A549 (cell line): ENCODE measurements around the gene CCP110. TPM values are rescaled to one million over a fixed set of nuclear protein-coding genes. Genes with fewer than 3 reads are reported as not detected.

Experiments
- ATAC-seq, 2 experiments: fragments of 200-7000 bp in 1 of 2; fragments of >200 bp in 1 of 2; cut with Nextera tagmentation in 1 of 2; cut with Tn5 transposase in 1 of 2; 3 replicates each; pipeline versions ENCODE4 v1.8.0 to v1.9.1; 2018 to 2020; ENCODE audit warnings: mild to moderate bottlenecking in 1 of 2, moderate library complexity in 1 of 2
- CTCF ChIA-PET: fragments of 300-600 bp; sonication (Branson Sonifier 250); formaldehyde crosslinking; extraction: SDS; loops from one replicate; lab custom pipeline; 2021; ENCODE audit warnings: antibody characterized with exemption, inconsistent platforms; lab: Yijun Ruan, JAX
- POLR2A ChIA-PET: fragments of 350-600 bp; formaldehyde crosslinking; extraction: SDS; loops from one replicate; lab custom pipeline; 2021; ENCODE audit warnings: antibody characterized with exemption, inconsistent platforms; lab: Yijun Ruan, JAX
- DNase-seq, 2 experiments: peaks; one replicate each; pipeline versions ENCODE4 v3.0.0 to v3.0.0-alpha.2; 2011 to 2016; ENCODE audit warnings: low read depth in 1 of 2, low spot score in 1 of 2
- FAIRE-seq: peaks from 2 replicates; lab custom pipeline; 2011; peaks lifted over from hg19 to GRCh38; lab: Jason Lieb, UNC
- H3K27ac ChIP-seq, 2 experiments: fragments of >200 bp; sonication (Bioruptor Twin); formaldehyde crosslinking; 3 replicates each; pipeline ENCODE4 v1.5.1; 2016 to 2017
- H3K4me1 ChIP-seq: fragments of >200 bp; sonication (Bioruptor Twin); formaldehyde crosslinking; 3 replicates; pipeline ENCODE4 v1.6.1; 2016
- H3K4me2 ChIP-seq: fragments of >200 bp; sonication (Bioruptor Twin); formaldehyde crosslinking; 3 replicates; pipeline ENCODE4 v1.6.1; 2016
- H3K4me3 ChIP-seq: fragments of >200 bp; sonication (Bioruptor Twin); formaldehyde crosslinking; 3 replicates; pipeline ENCODE4 v1.5.1; 2016
- H3K9me3 ChIP-seq: fragments of >200 bp; sonication (Bioruptor Twin); formaldehyde crosslinking; 3 replicates; pipeline ENCODE4 v1.6.1; 2016
- ATOH8 ChIP-seq: fragments of 250-450 bp; sonication (Bioruptor Pico); IDR thresholded peaks from 2 replicates; pipeline ENCODE4 v1.5.0; 2020; ENCODE audit warnings: low read depth, mild to moderate bottlenecking, moderate library complexity
- BCL3 ChIP-seq: fragments of >200 bp; sonication (Bioruptor Twin); formaldehyde crosslinking; IDR thresholded peaks from 3 replicates; pipeline ENCODE4 v1.6.1; 2016
- BHLHE40 ChIP-seq: IDR thresholded peaks from 2 replicates; pipeline ENCODE4 v1.6.1; 2012; ENCODE audit warnings: low read depth, low read length, inconsistent platforms
- CBX2 ChIP-seq: fragments of 200-600 bp; sonication (generic); IDR thresholded peaks from 2 replicates; pipeline ENCODE4 v1.6.1; 2016; ENCODE audit warnings: low read depth, mild to moderate bottlenecking, borderline replicate concordance
- CBX8 ChIP-seq: fragments of 200-600 bp; sonication (generic); IDR thresholded peaks from 2 replicates; pipeline ENCODE4 v1.6.1; 2016
- CEBPB ChIP-seq, 2 experiments: fragments of >200 bp in 1 of 2; sonication (Bioruptor Twin) in 1 of 2; formaldehyde crosslinking in 1 of 2; IDR thresholded peaks; 2 replicates each; pipeline ENCODE4 v1.6.1; 2012 to 2016
- FOSL2 ChIP-seq, 2 experiments: fragments of 450-650 bp in 1 of 2; fragments of >200 bp in 1 of 2; sonication (Bioruptor Twin) in 1 of 2; formaldehyde crosslinking; IDR thresholded peaks; 2 replicates each; pipeline versions ENCODE4 v1.5.0 to v1.6.1; 2016 to 2020; ENCODE audit warnings: mild to moderate bottlenecking in 1 of 2, moderate library complexity in 1 of 2
- GATA3 ChIP-seq: IDR thresholded peaks from 2 replicates; pipeline ENCODE4 v1.6.1; 2012; ENCODE audit warnings: borderline replicate concordance
- HDAC2 ChIP-seq: fragments of 200-600 bp; sonication (generic); IDR thresholded peaks from 2 replicates; pipeline ENCODE4 v1.6.1; 2016
- HEYL ChIP-seq: fragments of 250-450 bp; sonication (Bioruptor Pico); IDR thresholded peaks from 2 replicates; pipeline ENCODE4 v1.8.0; 2021; ENCODE audit warnings: mild to moderate bottlenecking, moderate library complexity
- HMGXB4 ChIP-seq: fragments of 250-450 bp; sonication (Bioruptor Pico); IDR thresholded peaks from 2 replicates; pipeline ENCODE4 v1.5.0; 2021; ENCODE audit warnings: mild to moderate bottlenecking, moderate library complexity, borderline replicate concordance
- HOXB5 ChIP-seq: fragments of 250-450 bp; sonication (Bioruptor Pico); IDR thresholded peaks from 2 replicates; pipeline ENCODE4 v1.5.0; 2020; ENCODE audit warnings: mild to moderate bottlenecking, moderate library complexity
- JUN ChIP-seq, 2 experiments: fragments of >200 bp; sonication (Bioruptor Twin); formaldehyde crosslinking; IDR thresholded peaks; 2 replicates in 1 of 2; 3 replicates in 1 of 2; pipeline ENCODE4 v1.6.1; 2016 to 2017
- MAFK ChIP-seq: fragments of 450-650 bp; IDR thresholded peaks from 2 replicates; pipeline ENCODE4 v1.6.1; 2014; ENCODE audit not compliant: partially characterized antibody
- MAX ChIP-seq: IDR thresholded peaks from 2 replicates; pipeline ENCODE4 v1.6.1; 2012
- MAZ ChIP-seq: fragments of 150-350 bp; IDR thresholded peaks from 2 replicates; pipeline ENCODE4 v1.6.1; 2014; ENCODE audit warnings: antibody characterized with exemption, low read depth, low read length, borderline replicate concordance
- MYC ChIP-seq: IDR thresholded peaks from 2 replicates; pipeline ENCODE4 v1.6.1; 2012; ENCODE audit warnings: mild to moderate bottlenecking, inconsistent platforms, low read length, improper control_type of control experiment, borderline replicate concordance
- NFE2L2 ChIP-seq: fragments of 150-350 bp; conservative IDR thresholded peaks from 2 replicates; pipeline ENCODE4 v1.6.1; 2014; ENCODE audit warnings: low read length
- NR3C1 ChIP-seq: fragments of >200 bp; sonication (Bioruptor Twin); formaldehyde crosslinking; IDR thresholded peaks from 3 replicates; pipeline ENCODE4 v1.6.1; 2017
- PHF8 ChIP-seq: fragments of 200-600 bp; sonication (generic); IDR thresholded peaks from 2 replicates; pipeline ENCODE4 v1.6.1; 2016; ENCODE audit warnings: low read depth, mild to moderate bottlenecking, antibody characterized with exemption, moderate library complexity, borderline replicate concordance
- POLR2AphosphoS2 ChIP-seq: conservative IDR thresholded peaks from 2 replicates; pipeline ENCODE4 v1.6.1; 2012; ENCODE audit warnings: low read length, improper control_type of control experiment, inconsistent platforms
- RFX5 ChIP-seq: fragments of 450-650 bp; IDR thresholded peaks from 2 replicates; pipeline ENCODE4 v1.7.1; 2014; ENCODE audit warnings: antibody characterized with exemption, mild to moderate bottlenecking, moderate library complexity
- SREBF2 ChIP-seq: fragments of 450-650 bp; IDR thresholded peaks from 2 replicates; pipeline ENCODE4 v1.6.1; 2014; ENCODE audit warnings: mild to moderate bottlenecking, moderate library complexity
- TFCP2L1 ChIP-seq: fragments of 250-450 bp; sonication (Bioruptor Pico); IDR thresholded peaks from 2 replicates; pipeline ENCODE4 v1.5.0; 2021; ENCODE audit warnings: mild to moderate bottlenecking
- TP53 ChIP-seq: fragments of 250-450 bp; sonication (Bioruptor Pico); IDR thresholded peaks from 2 replicates; pipeline ENCODE4 v1.5.0; 2021; ENCODE audit warnings: mild to moderate bottlenecking, moderate library complexity
- ZC3H11A ChIP-seq: fragments of 450-650 bp; IDR thresholded peaks from 2 replicates; pipeline ENCODE4 v1.6.1; 2014; ENCODE audit warnings: antibody characterized with exemption, mild to moderate bottlenecking
- ZFP36 ChIP-seq: fragments of 450-650 bp; IDR thresholded peaks from 2 replicates; pipeline ENCODE4 v1.6.1; 2014; ENCODE audit warnings: borderline replicate concordance; ENCODE audit not compliant: partially characterized antibody
- ZNF302 ChIP-seq: fragments of 250-450 bp; sonication (Bioruptor Pico); IDR thresholded peaks from 2 replicates; pipeline ENCODE4 v1.9.0; 2021; ENCODE audit warnings: inconsistent platforms, mild to moderate bottlenecking, moderate library complexity
- ZSCAN20 ChIP-seq: fragments of 250-450 bp; sonication (Bioruptor Pico); IDR thresholded peaks from 2 replicates; pipeline ENCODE4 v1.8.0; 2022; ENCODE audit warnings: mild to moderate bottlenecking, moderate library complexity
- WGBS: methylation state at CpG from one replicate; pipeline ENCODE4 v1.1.6; 2017; ENCODE audit errors: missing lambda C conversion rate; 5-methylcytosine and 5-hydroxymethylcytosine counted together
- polyA plus RNA-seq, 4 experiments: library from polyadenylated mRNA; depleted of rRNA in 3 of 4; stranded (reverse); fragments of >200 nt; fragmentation: RNase III in 1 of 4; extraction: RNeasy Plus Mini Kit Qiagen cat#74134 plus additional on column Dnase treatment in 1 of 4; gene quantifications; 2 replicates in 3 of 4; 3 replicates in 1 of 4; pipeline ENCODE4 v1.2.3, GENCODE V29; 2011 to 2017

The CCP110 gene
- polyA plus RNA-seq, 2 of the 4 experiments (the other 2 are of a cell fraction), result 11.3 to 15.3 TPM

- TF ChIP-seq ZSCAN20 (CRISPR knock-in tag), result no peak
- no peak for TF ChIP-seq CBX2
Measured at GRCh38 chr16:19527161-19527560, 3.4 kb downstream of the CCP110 start (continued).

GRCh38 chr16:19528666-19529065 is 4.9 kb downstream of the CCP110 start:
- no peak for FAIRE-seq
- ATAC-seq, result no peak
- Histone ChIP-seq H3K9me3 (no peaks in the 10 kb centered on the region), H3K4me3 (no peak overlapping the region), H3K27ac (no peak overlapping the region), H3K4me1 (peaks cover 13% of the 10 kb centered on the region), H3K4me2 (no peak overlapping the region)
- TF ChIP-seq FOSL2 (IDR thresholded peaks at IDR 0.05), result no peak
- TF ChIP-seq FOSL2 (CRISPR knock-in tag; IDR thresholded peaks at IDR 0.05), result no peak
- no peak for TF ChIP-seq TFCP2L1 (CRISPR knock-in tag)
- TF ChIP-seq ZNF302 (CRISPR knock-in tag), result no peak
- no peak for TF ChIP-seq BCL3
- no peak for TF ChIP-seq ATOH8
- TF ChIP-seq PHF8, result no peak
- TF ChIP-seq RFX5, result no peak
- TF ChIP-seq POLR2AphosphoS2, result no peak
- no peak for TF ChIP-seq CBX8
- TF ChIP-seq HDAC2, result no peak
- TF ChIP-seq GATA3, result no peak
- TF ChIP-seq CEBPB (IDR thresholded peaks at IDR 0.05), result no peak
- no peak for TF ChIP-seq HOXB5 (CRISPR knock-in tag)
- CTCF ChIA-PET, result interaction anchor here (2.3 kb wide), 1 partner anchor 25 kb away, joined by 6 read pairs; no protein-coding TSS in a partner anchor
- DNase-seq, result no peak
- POLR2A ChIA-PET, result no interaction called here
- 90% methylated on average over 3 of the region's 3 CpGs for whole genome bisulfite sequencing

- no peak for FAIRE-seq
- no peak overlapping the region for H3K4me2 ChIP-seq
- no peaks in the 10 kb centered on the region for H3K4me1 ChIP-seq
- H3K4me3 ChIP-seq, result no peak overlapping the region
- POLR2A ChIA-PET, result no interaction called here
- no peaks in the 10 kb centered on the region for H3K9me3 ChIP-seq
- DNase-seq, result no peak
- CTCF ChIA-PET, result interaction anchor here (1.4 kb wide), 1 partner anchor 22 kb away, joined by 3 read pairs; no protein-coding TSS in a partner anchor
- no peak for ATAC-seq
- WGBS, result 68% methylated on average over 1 of the region's 1 CpG
- no peak overlapping the region for H3K27ac ChIP-seq
- TF ChIP-seq POLR2AphosphoS2, result no peak
- no peak for TF ChIP-seq SREBF2
- no peak for TF ChIP-seq MYC
- no peak for TF ChIP-seq JUN (IDR thresholded peaks at IDR 0.05)
- no peak for TF ChIP-seq MAFK
- no peak for TF ChIP-seq NR3C1
- TF ChIP-seq TP53 (CRISPR knock-in tag), result no peak
- no peak for TF ChIP-seq HEYL (CRISPR knock-in tag)
- TF ChIP-seq BHLHE40, result no peak
- no peak for TF ChIP-seq ZFP36
- TF ChIP-seq NFE2L2, result no peak
- no peak for TF ChIP-seq HMGXB4 (CRISPR knock-in tag)
- no peak for TF ChIP-seq MAZ
- no peak for TF ChIP-seq HOXB5 (CRISPR knock-in tag)
- no peak for TF ChIP-seq MAX
- no peak for TF ChIP-seq ZC3H11A
Measured at GRCh38 chr16:19532601-19533000, 8.9 kb downstream of the CCP110 start.
